WERI-Rb-1 (cell line): ENCODE results near the gene COL20A1.

ENCODE experiments used
- DNase-seq: peaks from one replicate; pipeline ENCODE4 v3.0.0-alpha.2; 2020
- H3K27ac ChIP-seq: fragments of 250-450 bp; sonication (Bioruptor Pico); 2 replicates; pipeline ENCODE4 v1.5.1; 2020; ENCODE audit warnings: mild to moderate bottlenecking, moderate library complexity
- H3K27me3 ChIP-seq: fragments of 250-450 bp; sonication (Bioruptor Pico); 2 replicates; pipeline ENCODE4 v1.5.1; 2021; ENCODE audit warnings: mild to moderate bottlenecking, low read depth, moderate library complexity; ENCODE audit not compliant: insufficient read depth, severe bottlenecking
- H3K36me3 ChIP-seq: fragments of 250-450 bp; sonication (Bioruptor Pico); 2 replicates; pipeline ENCODE4 v1.5.1; 2020; ENCODE audit warnings: mild to moderate bottlenecking, moderate library complexity
- H3K4me3 ChIP-seq: 2 replicates; pipeline ENCODE4 v1.5.1; 2011; ENCODE audit warnings: low read depth, mild to moderate bottlenecking, control low read depth, low read length
- H3K9me3 ChIP-seq: fragments of 250-450 bp; sonication (Bioruptor Pico); 2 replicates; pipeline ENCODE4 v1.5.1; 2021; ENCODE audit warnings: mild to moderate bottlenecking, moderate library complexity; ENCODE audit not compliant: severe bottlenecking
- CTCF ChIP-seq: IDR thresholded peaks from 2 replicates; pipeline ENCODE4 v1.5.1; 2011; ENCODE audit warnings: low read depth, mild to moderate bottlenecking, control low read depth, inconsistent platforms, low read length

COL20A1 gene

GRCh38 chr20:63366390-63367365, 73.7 kb downstream of the COL20A1 start:
- no peaks in the 10 kb centered on the region for H3K27me3 ChIP-seq
- no peaks in the 10 kb centered on the region for H3K36me3 ChIP-seq
- no peak overlapping the region for H3K4me3 ChIP-seq
- peak; percentile 37 for DNase-seq
- no peaks in the 10 kb centered on the region for H3K9me3 ChIP-seq
- peak overlapping the region; percentile 29; the same call in 1 of the 2 replicates for H3K27ac ChIP-seq
- no peak for TF ChIP-seq CTCF

- DNase-seq, result no peak
- no peaks in the 10 kb centered on the region for H3K36me3 ChIP-seq
Observed at GRCh38 chr20:63367446-63368055, 74.6 kb downstream of the COL20A1 start.

GRCh38 chr20:63368151-63368550, 75.2 kb downstream of the COL20A1 start:
- Histone ChIP-seq H3K27ac (no peak overlapping the region), H3K9me3 (no peaks in the 10 kb centered on the region), H3K4me3 (no peak overlapping the region), H3K36me3 (no peaks in the 10 kb centered on the region), H3K27me3 (no peaks in the 10 kb centered on the region)
- DNase-seq, result no peak
- TF ChIP-seq CTCF, result no peak

More at GRCh38 chr20:63367446-63368055, 74.6 kb downstream of the COL20A1 start:
- H3K9me3 ChIP-seq, result no peaks in the 10 kb centered on the region
- H3K27me3 ChIP-seq, result no peaks in the 10 kb centered on the region
- H3K4me3 ChIP-seq, result no peak overlapping the region
- TF ChIP-seq CTCF, result no peak
- H3K27ac ChIP-seq, result no peak overlapping the region

- H3K27ac ChIP-seq, result no peak overlapping the region
- no peak for DNase-seq
- H3K9me3 ChIP-seq, result no peaks in the 10 kb centered on the region
- no peaks in the 10 kb centered on the region for H3K27me3 ChIP-seq
- H3K36me3 ChIP-seq, result no peaks in the 10 kb centered on the region
- no peak for TF ChIP-seq CTCF
- no peak overlapping the region for H3K4me3 ChIP-seq
Observed at GRCh38 chr20:63369024-63369530, 76.1 kb downstream of the COL20A1 start.

GRCh38 chr20:63369724-63370617, 77.0 kb downstream of the COL20A1 start:
- Histone ChIP-seq H3K36me3 (no peaks in the 10 kb centered on the region), H3K27ac (no peak overlapping the region), H3K27me3 (no peaks in the 10 kb centered on the region), H3K9me3 (no peaks in the 10 kb centered on the region), H3K4me3 (no peak overlapping the region)
- no peak for DNase-seq
- no peak for TF ChIP-seq CTCF
